GM20431 (cell line): ENCODE data around the gene ARMC3.

Experiments
- in situ Hi-C: fragments of 300-500 bp; cut with MseI, MboI; formaldehyde crosslinking; loops from one replicate; pipeline ENCODE4 v1.15.0; 2020; ENCODE audit warnings: low sequenced_read_pairs; ENCODE audit not compliant: unreplicated experiment

ARMC3 gene

GRCh38 chr10:22986771-22987542, 59.1 kb downstream of the ARMC3 start:
- in situ Hi-C loops: loop anchor here (10.0 to 25.0 kb wide), 3 partner anchors 422 to 975 kb away; partner anchors contain the start of gene DNAJC1

GRCh38 chr10:22988581-22989360, 60.9 kb downstream of the ARMC3 start:
- in situ Hi-C loops: loop anchor here (10.0 to 25.0 kb wide), 3 partner anchors 424 to 976 kb away; partner anchors contain the start of gene DNAJC1

- in situ Hi-C loops: loop anchor here (25.0 kb wide), 2 partner anchors 553 to 978 kb away; partner anchors contain the start of gene DNAJC1
Observed at GRCh38 chr10:22990443-22990842, 62.6 kb downstream of the ARMC3 start.

- in situ Hi-C loops: loop anchor here (25.0 kb wide), 2 partner anchors 555 to 980 kb away; partner anchors contain the start of gene DNAJC1
Observed at GRCh38 chr10:22992075-22992474, 64.2 kb downstream of the ARMC3 start.

GRCh38 chr10:22992621-22993020, 64.8 kb downstream of the ARMC3 start:
- in situ Hi-C loops: loop anchor here (25.0 kb wide), 2 partner anchors 555 to 980 kb away; partner anchors contain the start of gene DNAJC1

GRCh38 chr10:22993314-22993713, 65.5 kb downstream of the ARMC3 start:
- in situ Hi-C loops: loop anchor here (25.0 kb wide), 2 partner anchors 556 to 981 kb away; partner anchors contain the start of gene DNAJC1

- in situ Hi-C loops: loop anchor here (25.0 kb wide), 2 partner anchors 560 to 985 kb away; partner anchors contain the start of gene DNAJC1
Observed at GRCh38 chr10:22997096-22997495, 69.2 kb downstream of the ARMC3 start.

- in situ Hi-C loops: loop anchor here (25.0 kb wide), 2 partner anchors 561 to 986 kb away; partner anchors contain the start of gene DNAJC1
Observed at GRCh38 chr10:22998091-22998490, 70.2 kb downstream of the ARMC3 start.

GRCh38 chr10:22999942-23000341, 72.1 kb downstream of the ARMC3 start:
- in situ Hi-C loops: loop anchor here (25.0 kb wide), 2 partner anchors 563 to 988 kb away; partner anchors contain the start of gene DNAJC1

GRCh38 chr10:23001901-23002516, 74.2 kb downstream of the ARMC3 start:
- in situ Hi-C loops: no loop called here

GRCh38 chr10:23005150-23005549, 77.3 kb downstream of the ARMC3 start:
- in situ Hi-C loops: no loop called here

- in situ Hi-C loops: no loop called here
Observed at GRCh38 chr10:23013581-23014335, 85.9 kb downstream of the ARMC3 start.

- in situ Hi-C loops: no loop called here
Observed at GRCh38 chr10:23015021-23015707, 87.3 kb downstream of the ARMC3 start.

- in situ Hi-C loops: no loop called here
Observed at GRCh38 chr10:23016636-23017035, 88.8 kb downstream of the ARMC3 start.

GRCh38 chr10:23019633-23020032, 91.8 kb downstream of the ARMC3 start:
- in situ Hi-C loops: no loop called here

GRCh38 chr10:23021430-23021829, 93.6 kb downstream of the ARMC3 start:
- in situ Hi-C loops: no loop called here

GRCh38 chr10:23024002-23024401, 96.1 kb downstream of the ARMC3 start:
- in situ Hi-C loops: no loop called here

- in situ Hi-C loops: no loop called here
Observed at GRCh38 chr10:23031318-23031717, 103.5 kb downstream of the ARMC3 start.

- in situ Hi-C loops: no loop called here
Observed at GRCh38 chr10:23034790-23035189, 106.9 kb downstream of the ARMC3 start.
